LNCaP clone FGC (cell line): ENCODE data around the gene ANKRD30A.

Source experiments
- DNase-seq: peaks from one replicate; pipeline ENCODE4 v3.0.0-alpha.2; 2011; ENCODE audit warnings: low read depth
- H3K4me3 ChIP-seq: 2 replicates; pipeline ENCODE4 v1.5.1; 2011; ENCODE audit warnings: mild to moderate bottlenecking, low read depth, low read length, control low read depth
- CTCF ChIP-seq: IDR thresholded peaks from 2 replicates; pipeline ENCODE4 v1.5.1; 2012; ENCODE audit warnings: mild to moderate bottlenecking; ENCODE audit not compliant: control insufficient read depth, insufficient read depth; ENCODE audit errors: extremely low read depth

ANKRD30A gene

GRCh38 chr10:37304036-37304435 is 178.6 kb downstream of the ANKRD30A start:
- TF ChIP-seq CTCF = no peak
- DNase-seq = no peak
- no peak overlapping the region for H3K4me3 ChIP-seq

- no peak overlapping the region for H3K4me3 ChIP-seq
- DNase-seq = no peak
- no peak for TF ChIP-seq CTCF
Observed at GRCh38 chr10:37314350-37314749, 189.0 kb downstream of the ANKRD30A start.

DNA sequence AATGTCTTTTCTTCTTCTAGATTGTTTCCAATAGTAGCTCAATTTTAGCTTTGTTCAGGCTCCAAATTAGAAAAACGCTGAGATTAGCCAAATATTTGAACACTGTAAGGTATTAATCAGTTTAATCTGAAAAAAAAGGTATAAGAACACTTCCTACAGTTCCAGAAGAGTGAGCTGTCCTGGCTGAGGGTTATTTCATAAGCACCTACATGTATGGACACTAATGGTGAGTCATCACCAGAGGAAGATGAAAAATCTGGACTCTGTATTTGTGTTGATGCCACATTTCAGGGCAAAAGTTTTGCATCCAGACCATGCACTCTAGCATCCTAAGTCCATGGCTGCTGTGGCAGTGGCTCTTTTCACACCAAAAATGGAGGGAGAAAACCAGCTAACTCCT is 189.5 kb downstream of the ANKRD30A start:
- no peak for DNase-seq
- no peak overlapping the region for H3K4me3 ChIP-seq
- no peak for TF ChIP-seq CTCF

GRCh38 chr10:37344413-37344812 is 219.0 kb downstream of the ANKRD30A start:
- H3K4me3 ChIP-seq = no peak overlapping the region
- DNase-seq = no peak
- no peak for TF ChIP-seq CTCF

DNA sequence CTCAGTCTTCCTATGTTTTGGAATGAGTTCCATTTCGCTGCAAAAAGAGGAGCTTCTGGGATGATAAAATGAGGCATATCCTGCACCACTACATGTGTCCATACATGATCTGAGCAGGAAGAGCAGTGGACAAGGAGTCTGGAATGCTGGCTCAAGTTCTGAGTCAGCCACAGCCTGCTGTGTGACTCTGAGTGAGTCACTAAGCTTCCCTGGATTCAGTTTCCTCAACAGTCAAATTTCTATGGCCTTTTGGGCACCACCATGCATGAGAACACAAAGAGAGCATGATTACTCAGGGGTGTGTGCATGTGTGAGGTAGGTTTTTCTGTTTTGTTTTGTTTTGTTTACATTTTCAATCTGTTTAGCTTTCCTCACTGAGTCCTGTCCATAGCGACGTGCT is 254.6 kb downstream of the ANKRD30A start:
- no peak for DNase-seq
- TF ChIP-seq CTCF = no peak
- H3K4me3 ChIP-seq = no peak overlapping the region

DNA sequence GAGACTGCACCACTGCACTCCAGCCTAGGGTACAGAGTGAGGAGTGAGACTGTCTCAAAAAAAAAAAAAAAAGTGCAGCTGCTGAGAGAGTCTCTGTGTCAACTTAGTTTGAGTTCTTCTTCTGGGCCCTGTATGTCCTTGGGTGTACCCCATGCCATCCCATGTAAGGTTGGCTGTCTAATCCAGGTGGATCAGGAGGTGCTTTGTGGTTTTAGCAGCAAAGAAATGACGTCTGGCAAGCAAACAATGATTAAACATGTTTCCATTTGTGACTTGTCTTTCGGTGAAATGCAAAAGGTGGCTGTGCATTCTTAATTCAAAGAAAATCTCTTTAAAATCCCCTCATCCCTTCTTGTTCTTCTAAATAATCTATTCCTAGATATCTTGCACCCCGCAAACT is 255.9 kb downstream of the ANKRD30A start:
- no peak for TF ChIP-seq CTCF
- H3K4me3 ChIP-seq = no peak overlapping the region
- no peak for DNase-seq

DNA sequence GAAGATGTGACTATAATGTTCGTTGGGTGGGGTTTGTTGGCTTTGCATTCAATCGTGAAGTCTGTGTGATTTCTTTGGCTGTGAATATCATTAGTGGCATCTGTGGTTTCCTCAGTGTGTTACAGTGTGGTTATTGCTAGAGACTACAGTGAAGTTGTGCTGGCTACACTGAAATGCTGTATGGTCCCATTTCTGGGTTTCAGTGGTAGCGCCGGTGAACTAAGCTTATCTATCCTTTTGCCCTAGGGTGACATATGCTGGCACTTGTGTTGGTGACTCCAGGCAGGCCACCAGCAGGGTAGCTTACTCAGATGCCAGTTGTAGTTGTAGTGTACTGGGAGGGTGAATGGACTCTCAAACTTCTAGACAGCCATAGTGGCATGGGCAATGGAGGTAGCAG is 259.5 kb downstream of the ANKRD30A start:
- DNase-seq = no peak
- H3K4me3 ChIP-seq = no peak overlapping the region
- no peak for TF ChIP-seq CTCF
